CD4-positive, alpha-beta T cell treated with Interferon alpha-2 for 1 hour (primary cell): ENCODE results near the gene UGGT2.
"Not testable (repeated sequence)": the region's sequence is repeated elsewhere in the genome, so short reads cannot be mapped to it uniquely, and the experiment has no call there.

Source experiments
- DNase-seq, 2 donors: peaks; one replicate each; pipeline ENCODE4 v3.0.0-alpha.2; 2020 to 2022

UGGT2 gene

DNA sequence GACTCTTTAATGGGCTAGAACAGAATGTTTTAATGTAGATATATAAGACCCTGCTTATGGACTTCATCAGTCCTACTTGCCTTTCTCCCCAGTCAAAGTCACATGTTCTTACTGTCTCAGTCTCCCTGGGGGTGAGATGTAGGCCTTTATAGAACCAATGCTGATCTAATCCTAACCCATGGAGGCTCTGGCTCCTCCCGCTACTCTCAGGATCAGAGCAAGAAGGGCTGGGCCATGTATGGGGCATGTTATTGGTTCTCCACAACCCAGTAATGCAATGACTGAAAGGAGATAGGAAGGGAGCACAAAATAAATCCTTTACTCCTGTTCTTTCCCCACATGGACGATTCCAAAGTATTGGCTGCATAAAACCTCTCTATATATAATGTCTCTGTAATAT lies 82.3 kb downstream of the UGGT2 start:
- no peak for DNase-seq

DNA sequence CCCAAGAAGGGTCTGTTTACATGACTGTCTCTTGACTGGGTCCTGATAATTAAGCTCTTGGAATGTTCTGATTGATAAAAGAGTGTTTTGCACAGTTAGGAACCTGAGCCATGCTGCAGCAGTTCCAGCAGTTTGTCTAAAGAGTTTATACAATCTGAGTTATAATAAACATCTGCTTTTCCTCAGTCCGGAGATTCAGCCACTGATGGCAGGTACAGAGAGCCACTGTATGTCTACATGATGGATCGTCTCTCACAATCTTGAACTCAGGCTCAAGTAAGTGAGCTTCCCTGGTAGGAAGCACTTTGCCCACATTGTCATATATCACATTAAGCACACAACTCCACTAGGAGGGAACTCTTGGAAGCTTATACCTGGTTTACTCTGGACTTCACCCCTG lies 84.3 kb downstream of the UGGT2 start:
- no peak for DNase-seq

DNA sequence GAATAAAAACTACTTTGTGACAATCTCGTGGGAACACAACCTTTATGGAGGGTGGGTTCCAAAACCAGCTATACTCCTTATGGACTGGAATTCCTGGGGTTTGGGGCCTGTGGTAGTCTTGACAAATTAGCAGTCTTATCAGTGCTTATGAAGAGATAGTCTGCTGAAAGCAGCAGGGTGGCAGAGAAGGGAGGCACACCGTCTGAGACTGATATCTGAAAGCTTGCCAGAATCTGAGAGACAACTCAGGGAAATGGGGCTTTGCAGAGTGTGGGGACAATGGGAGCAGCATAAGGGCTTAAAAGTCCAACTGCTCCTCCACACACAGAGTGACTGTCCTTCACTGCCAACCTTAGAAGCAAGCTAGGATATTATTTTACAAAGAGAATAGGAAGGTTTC lies 95.9 kb downstream of the UGGT2 start:
- DNase-seq = no peak

DNA sequence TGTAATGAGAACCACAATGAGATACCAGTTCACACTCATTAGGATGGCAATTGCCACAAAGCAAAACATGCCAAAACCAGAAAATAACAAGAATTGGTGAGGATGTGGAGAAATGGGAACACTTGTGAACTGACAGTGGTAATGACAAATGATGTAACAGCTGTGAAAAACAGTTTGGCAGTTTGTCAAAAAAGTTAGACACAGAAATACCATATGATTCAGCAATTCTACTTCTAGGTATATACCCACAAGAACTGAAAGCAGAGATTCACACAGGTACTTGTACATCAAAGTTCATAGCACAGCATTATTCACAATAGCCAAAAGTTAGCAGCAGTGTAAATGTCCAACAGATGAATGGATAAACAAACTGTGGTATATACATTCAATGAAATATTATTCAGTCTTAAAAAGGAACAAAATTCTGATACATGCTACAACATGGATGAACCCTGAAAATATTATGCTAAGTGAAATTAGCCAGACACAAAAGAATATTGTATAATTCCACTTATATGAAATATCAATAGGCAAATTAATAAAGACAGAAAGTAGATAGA lies 96.5 kb downstream of the UGGT2 start:
- no peak for DNase-seq

DNA sequence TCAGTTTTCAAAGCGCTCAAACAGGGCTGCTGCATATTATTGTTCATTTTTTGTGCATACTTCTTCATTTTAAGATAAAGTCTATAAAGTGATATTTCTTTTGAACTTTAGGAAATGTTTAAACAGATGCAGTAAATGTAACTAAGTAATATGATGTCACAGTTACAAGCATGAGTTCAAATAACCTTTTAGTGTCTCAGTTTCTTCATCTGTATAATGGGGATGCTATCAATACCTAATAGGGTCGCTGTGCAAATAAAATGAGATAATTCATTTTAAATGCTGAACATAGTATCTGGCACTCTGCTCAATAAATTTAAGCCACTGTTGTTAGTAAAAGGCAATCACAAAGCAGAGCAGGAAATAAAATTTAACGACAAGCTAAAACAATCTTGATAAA lies 97.5 kb downstream of the UGGT2 start:
- no peak for DNase-seq

DNA sequence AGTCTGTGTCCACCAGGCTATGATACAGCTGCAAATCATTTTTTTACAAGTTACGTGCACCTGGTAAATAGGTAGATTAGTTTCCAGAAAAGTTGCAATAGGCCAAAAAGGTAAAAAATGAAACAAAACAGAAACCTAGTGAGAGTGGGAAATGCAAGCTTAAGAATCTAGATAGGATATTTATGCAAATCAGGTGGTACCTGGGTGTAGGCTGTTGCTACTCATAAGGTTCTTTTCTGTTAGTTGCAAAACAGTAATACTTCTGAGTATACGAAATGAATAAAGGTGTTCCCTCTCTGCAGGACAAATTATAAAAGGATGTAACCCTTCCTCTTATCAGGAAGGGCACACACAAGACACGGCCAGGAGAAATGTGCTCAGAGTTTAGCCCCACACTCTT lies 97.9 kb downstream of the UGGT2 start:
- DNase-seq = no peak

DNA sequence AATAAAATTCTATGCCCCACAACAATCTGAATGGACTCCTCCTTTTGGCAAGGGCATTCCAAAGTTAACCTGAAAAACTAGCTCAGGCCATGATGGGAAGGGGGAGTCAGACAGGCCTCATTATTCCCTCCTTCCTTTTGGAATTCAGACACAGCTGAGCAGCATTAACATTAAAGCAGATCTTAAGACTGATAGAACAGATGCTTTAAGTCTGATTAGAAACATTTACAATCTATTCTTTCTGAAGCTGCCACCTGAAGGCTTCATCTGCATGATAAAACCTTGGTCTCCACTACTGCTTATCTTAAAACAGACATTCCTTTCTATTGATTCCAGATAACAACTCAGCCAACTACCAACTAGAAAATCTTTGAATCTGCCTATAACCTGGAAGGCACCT lies 98.9 kb downstream of the UGGT2 start:
- DNase-seq = no peak

DNA sequence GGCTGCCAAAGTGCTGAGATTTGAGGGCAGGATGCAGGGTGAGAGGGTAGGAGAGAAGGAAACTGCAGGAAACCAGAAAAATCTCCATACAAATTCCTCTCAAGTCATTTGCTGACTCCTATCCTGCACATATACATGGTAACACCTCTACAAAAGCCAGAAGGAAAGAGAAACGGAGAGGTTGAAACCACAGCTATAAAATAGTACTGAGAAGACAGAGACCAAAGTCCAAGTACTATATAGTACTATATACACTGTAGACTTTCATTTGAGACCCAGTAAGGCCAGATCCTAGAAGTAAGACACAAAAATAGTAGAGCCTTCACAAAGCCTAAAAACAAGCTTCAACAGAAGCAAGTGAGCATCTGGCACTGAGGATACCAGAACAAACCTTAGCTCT lies 103.1 kb downstream of the UGGT2 start:
- no peak for DNase-seq

DNA sequence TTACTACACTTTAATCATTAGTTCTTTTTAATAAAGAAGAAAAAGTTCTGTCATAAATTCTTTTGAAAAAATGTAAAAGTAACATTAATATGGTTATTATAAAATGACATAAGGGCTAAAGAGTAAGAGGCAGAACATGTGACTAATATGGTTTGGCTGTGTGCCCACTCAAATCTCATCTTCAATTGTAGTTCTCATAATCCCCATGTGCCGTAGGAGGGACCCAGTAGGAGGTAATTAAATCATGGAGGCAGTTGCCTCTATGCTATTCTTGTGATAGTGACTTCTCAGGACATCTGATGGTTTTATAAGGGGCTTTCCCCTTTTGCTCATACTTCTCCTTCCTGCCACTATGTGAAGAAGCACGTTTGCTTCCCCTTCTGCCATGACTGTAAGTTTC lies 104.5 kb downstream of the UGGT2 start:
- DNase-seq = no peak

DNA sequence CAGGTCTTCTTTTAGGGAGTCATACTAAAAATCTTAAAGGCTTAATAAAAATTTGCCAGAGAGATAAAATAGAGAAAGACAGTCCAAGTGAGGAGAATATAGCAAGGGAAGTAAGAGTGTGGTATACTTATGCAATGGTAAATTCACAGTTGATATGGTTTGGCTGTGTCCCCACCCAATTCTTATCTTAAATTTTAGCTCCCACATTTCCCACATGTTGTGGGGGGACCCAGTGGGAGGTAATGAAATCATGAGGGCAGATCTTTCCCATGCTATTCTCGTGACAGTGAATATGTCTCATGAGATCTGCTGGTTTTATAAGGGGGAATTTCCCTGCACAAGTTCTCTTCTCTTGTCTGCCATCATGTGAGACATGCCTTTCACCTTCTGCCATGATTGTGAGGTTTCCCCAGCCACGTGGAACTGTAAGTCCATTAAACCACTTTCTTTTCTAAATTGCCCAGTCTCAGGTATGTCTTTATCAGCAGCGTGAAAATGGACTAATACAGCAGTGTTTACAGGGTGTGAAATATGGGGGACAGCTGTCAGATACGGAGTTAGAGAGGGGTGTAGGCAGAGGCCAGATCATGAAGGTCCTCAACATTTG lies 115.4 kb downstream of the UGGT2 start:
- no peak for DNase-seq

DNA sequence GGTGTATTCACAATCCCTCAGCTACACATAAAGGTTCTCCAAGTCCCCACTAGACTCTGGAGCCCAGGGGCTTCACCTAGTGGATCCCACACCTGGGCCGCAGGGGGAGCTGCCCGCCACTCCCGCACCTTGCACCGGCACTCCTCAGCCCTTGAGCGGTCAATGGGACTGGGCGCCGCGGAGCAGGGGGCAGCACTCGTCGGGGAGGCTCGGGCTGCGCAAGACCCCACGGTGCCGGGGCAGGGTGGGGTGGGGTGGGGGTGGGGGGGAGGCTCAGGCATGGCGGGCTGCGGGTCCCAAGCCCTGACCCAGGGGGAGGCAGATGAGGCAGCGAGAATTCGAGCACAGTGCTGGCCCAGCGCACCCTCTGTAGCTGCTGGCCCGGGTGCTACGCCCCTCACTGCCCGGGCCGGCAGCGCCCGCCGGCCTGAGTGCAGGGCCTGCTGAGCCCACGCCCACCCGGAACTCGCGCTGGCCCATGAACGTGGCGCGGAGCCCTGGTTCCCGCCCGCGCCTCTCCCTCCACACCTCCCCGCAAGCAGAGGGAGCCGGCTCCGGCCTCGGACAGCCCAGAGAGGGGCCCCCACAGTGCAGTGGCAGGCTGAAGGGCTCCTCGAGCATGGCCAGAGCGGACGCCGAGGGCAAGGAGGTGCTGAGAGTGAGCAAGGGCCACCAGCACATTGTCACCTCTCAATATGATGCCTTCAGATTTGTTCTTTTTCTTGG lies 121.7 kb downstream of the UGGT2 start:
- no peak for DNase-seq

DNA sequence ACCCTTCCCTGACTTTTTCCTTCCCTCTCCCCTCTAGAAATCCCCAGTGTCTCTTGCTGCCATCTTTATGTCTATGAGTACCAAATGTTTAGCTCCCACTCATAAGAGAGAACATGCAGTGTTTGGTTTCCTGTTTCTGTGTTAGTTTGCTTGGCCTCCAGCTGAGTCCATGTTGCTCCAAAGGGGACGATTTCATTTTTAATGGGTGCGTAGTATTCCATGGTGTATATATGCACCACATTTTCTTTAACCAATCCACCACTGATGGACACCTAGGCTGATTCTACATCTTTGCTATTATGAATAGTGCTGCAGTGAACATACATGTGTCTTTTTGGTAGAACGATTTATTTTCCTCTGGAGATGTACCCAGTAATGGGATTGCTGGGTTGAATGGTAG lies 123.8 kb downstream of the UGGT2 start:
- no peak for DNase-seq

DNA sequence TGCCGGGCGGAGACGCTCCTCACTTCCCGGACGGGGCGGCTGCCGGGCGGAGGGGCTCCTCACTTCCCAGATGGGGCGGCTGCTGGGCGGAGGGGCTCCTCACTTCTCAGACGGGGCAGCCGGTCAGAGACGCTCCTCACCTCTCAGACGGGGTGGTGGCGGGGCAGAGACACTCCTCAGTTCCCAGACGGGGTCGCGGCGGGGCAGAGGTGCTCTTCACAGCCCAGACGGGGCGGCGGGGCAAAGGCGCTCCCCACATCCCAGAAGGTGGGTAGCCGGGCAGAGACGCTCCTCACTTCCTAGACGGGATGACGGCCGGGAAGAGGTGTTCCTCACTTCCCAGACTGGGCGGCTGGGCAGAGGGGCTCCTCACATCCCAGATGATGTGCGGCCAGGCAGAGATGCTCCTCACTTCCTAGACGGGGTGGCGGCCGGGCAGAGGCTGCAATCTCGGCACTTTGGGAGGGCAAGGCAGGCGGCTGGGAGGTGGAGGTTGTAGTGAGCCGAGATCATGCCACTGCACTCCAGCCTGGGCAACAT lies 124.8 kb downstream of the UGGT2 start:
- not testable (repeated sequence) for DNase-seq

DNA sequence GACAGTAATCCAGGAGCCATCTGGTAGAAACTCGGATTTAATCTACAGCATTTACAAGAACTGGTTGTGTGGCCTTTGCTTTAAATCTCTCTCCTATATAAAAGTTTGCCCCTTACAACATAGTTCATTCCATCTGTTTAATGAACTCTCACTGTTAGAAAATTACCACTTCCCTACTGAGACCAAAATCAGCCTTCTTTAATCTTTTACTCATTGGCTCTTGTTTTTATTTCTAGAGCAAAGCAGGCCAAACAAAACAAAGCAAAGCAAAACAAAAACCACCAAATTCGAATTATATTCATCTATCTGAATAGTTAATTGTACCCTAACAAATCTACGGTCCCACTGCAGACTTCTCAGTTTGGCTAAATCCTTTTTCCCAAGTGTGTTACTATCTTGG lies 127.0 kb downstream of the UGGT2 start:
- DNase-seq = no peak

DNA sequence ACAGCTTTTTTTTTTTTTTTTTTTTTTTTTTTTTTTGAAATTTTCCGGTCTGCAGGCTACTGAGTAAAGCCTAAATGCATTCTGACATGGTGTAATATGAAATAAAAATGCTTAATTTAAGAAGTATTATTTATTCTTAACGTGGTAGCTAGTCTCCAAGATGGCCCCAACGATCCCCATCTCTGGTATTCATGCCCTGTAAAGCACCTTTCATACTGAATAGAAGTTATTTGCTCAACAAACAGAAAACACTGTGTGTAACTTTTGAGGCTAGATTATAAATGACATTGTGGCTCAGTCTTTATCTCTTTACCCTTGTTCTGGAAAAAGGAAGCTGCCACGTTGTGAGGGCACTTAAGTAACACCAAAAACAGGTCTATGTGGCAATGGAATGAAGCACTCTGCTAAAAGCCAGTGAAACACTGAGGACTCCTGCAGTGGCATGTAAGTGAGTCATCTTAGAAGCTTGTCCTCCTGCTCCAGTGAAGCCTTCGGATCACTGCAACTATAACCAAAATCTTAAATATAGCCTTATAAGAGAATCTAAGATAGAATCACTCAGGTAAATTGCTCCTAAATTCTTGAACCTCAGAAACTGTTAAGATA lies 128.7 kb downstream of the UGGT2 start:
- DNase-seq = no peak

DNA sequence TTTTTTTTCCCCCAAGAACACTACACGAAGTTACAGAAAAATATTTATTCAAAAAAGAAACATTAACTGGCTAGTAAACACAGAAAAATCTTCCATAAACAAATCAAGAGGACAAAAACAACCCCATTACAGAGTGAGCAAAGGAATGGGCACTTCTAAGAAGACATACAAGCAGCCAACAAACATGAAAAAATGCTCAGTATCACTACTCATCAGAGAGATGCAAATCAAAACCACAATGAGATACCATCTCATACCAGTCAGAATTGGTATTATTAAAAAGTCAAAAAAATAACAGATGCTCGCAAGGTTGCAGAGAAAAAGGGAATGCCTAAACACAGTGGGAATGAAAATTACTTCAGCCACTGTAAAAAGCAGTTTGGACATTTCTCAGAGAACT lies 131.7 kb downstream of the UGGT2 start:
- DNase-seq = no peak

DNA sequence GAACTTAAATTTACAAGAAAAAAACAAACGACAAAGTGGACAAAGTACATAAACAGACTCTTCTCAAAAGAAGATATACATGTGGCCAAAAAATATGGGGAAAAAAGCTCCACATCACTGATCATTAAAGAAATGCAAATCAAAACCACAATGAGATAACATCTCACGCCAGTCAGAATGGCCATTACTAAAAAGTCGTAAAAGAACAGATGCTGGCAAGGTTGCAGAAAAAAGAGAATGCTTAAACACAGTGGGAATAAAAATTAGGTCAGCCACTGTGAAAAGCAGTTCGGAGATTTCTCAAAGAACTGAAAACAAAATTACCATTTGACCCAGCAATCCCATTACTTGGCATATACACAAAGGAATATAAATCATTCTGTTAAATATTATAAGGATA lies 132.7 kb downstream of the UGGT2 start:
- DNase-seq = no peak

DNA sequence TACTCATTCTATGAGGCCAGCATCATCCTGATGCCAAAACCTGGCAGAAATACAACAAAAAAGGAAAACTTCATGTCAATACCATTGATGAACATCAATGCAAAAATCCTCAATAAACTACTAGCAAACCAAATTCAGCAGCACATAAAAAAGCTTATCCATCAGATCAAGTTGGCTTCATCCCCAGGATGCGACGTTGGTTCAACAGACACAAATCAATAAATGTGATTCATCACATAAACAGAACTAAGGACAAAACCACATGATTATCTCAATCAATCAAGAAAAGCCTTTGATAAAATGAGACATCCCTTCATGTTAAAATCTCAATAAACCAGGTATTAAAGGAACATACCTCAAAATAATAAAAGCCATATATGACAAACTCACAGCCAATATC lies 134.3 kb downstream of the UGGT2 start:
- DNase-seq = no peak

DNA sequence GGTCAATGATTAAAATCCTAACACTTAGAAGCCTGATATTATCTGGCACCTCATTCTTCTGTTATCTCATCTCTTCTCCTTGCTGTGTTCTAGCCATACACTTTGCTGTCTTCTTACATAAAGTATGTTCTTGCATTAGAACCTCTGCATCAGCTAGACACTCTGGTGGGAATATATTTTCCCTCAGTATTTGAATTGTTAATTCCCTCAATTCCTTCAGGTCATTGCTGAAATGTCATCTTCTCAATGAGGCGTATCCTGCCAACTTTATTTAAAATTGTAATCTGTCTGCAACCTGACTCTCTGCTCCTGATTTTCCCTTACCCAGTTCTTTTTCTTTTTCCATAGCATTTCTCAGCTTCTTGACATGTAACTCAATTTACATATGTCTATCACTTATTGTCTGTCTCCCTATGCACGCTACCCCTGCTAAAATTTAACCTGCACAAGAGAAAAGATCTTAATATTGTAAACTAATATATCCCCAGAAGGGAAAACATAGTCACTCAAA lies 138.2 kb downstream of the UGGT2 start:
- DNase-seq = no peak

DNA sequence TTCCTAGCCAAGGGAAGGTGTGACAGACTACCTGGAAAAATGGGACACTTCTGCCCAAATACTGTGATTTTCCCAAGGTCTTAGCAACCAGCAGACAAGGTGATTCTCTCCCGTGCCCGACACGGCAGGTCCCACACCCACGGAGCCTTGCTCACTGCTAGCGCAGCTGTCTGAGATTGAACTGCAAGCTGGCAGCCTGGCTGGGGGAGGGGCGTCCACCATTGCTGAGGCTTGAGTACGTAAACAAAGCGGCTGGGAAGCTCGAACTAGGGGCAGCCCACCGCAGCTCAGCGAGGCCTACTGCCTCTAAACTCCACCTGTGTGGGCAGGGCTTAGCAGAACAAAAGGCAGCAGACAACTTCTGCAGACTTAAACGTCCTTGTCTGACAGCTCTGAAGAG lies 146.2 kb downstream of the UGGT2 start:
- DNase-seq = no peak

DNA sequence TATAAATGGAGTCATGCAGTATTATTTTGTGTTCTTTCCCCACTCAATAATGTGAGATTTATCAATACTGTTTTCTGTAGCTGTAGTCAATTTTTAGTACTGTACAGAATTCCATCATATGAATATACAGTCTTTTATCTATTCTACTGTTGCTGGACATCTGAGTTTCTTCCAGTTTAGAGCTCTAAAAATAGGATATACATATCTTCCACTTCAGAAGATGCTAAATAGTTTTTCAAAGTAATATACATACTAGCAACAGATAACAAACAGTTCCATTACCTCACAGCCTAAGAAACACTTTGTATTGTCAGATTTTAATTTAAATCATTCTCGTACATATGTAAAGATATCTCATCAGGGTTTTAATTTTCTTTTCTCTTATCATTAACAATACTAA lies 149.6 kb downstream of the UGGT2 start:
- no peak for DNase-seq

DNA sequence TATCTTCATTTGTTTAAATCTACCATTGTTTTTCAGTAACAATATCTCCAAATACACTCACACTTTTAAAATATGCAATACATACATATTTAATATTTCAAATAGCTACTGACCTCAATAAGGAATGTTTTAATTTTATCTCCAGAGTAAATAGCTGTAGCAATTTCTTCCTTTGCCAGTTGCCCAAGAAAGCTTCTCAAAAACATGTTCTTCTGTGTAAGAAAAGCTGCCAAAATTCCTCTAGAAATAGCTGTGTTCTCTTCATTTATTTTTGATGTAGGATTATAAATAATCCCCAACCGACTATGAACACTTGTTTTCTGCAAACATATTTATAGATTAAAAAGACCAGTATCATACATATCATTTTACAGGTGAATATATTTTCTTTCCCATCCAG lies 150.5 kb downstream of the UGGT2 start:
- DNase-seq = no peak

DNA sequence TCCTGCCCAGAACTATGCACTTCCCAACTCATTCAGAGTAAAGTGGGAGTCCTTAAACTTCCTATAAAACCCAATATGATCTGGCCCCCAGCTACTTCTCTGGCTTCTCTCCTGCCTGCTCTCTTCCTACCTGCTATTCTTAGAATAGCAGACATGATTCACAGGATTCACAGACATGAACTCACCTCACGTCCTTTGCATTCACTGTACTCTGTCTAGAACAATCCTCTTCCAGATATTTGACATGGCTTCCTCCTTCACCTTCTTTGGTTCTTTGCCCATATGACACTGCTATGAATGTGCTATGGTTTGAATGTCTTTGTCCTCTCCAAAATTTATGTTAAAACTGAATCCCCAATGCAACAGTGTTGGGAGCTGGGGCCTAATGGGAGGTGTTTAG lies 154.9 kb downstream of the UGGT2 start:
- DNase-seq = no peak

DNA sequence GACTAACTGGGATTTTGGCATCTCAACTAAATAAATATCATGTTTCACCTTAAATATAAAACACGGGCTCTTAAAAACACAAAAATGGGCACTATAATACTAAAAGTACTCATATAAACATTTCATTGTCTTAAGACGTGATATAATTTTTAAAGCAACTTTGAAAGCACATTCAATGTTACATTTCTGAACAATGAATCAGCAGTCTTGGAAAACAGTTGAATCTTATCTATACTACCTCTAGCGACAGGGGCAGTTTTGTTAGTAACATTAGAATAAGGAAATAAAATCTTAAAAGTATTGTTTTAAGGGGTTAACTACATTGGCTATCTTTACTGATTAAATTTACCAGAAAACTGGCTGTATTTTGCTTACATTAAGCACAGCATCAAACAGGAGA lies 156.9 kb downstream of the UGGT2 start:
- no peak for DNase-seq
